WERI-Rb-1 (cell line): Measurements from ENCODE around the gene CNOT6.
"Not testable (repeated sequence)": the region's sequence is repeated elsewhere in the genome, so short reads cannot be mapped to it uniquely, and the experiment has no call there.

Experiments
- DNase-seq: peaks from one replicate; pipeline ENCODE4 v3.0.0-alpha.2; 2020
- H3K27ac ChIP-seq: fragments of 250-450 bp; sonication (Bioruptor Pico); 2 replicates; pipeline ENCODE4 v1.5.1; 2020; ENCODE audit warnings: mild to moderate bottlenecking, moderate library complexity
- H3K27me3 ChIP-seq: fragments of 250-450 bp; sonication (Bioruptor Pico); 2 replicates; pipeline ENCODE4 v1.5.1; 2021; ENCODE audit warnings: mild to moderate bottlenecking, low read depth, moderate library complexity; ENCODE audit not compliant: insufficient read depth, severe bottlenecking
- H3K36me3 ChIP-seq: fragments of 250-450 bp; sonication (Bioruptor Pico); 2 replicates; pipeline ENCODE4 v1.5.1; 2020; ENCODE audit warnings: mild to moderate bottlenecking, moderate library complexity
- H3K4me3 ChIP-seq: 2 replicates; pipeline ENCODE4 v1.5.1; 2011; ENCODE audit warnings: low read depth, mild to moderate bottlenecking, control low read depth, low read length
- H3K9me3 ChIP-seq: fragments of 250-450 bp; sonication (Bioruptor Pico); 2 replicates; pipeline ENCODE4 v1.5.1; 2021; ENCODE audit warnings: mild to moderate bottlenecking, moderate library complexity; ENCODE audit not compliant: severe bottlenecking
- CTCF ChIP-seq: IDR thresholded peaks from 2 replicates; pipeline ENCODE4 v1.5.1; 2011; ENCODE audit warnings: low read depth, mild to moderate bottlenecking, control low read depth, inconsistent platforms, low read length

Gene CNOT6

GRCh38 chr5:180499684-180500083 is 5.5 kb downstream of the CNOT6 start:
- Histone ChIP-seq H3K36me3 (peaks cover 13% of the 10 kb centered on the region), H3K27me3 (no peaks in the 10 kb centered on the region), H3K9me3 (no peaks in the 10 kb centered on the region), H3K27ac (no peak overlapping the region), H3K4me3 (no peak overlapping the region)
- no peak for DNase-seq
- no peak for TF ChIP-seq CTCF

GRCh38 chr5:180500300-180500699 is 6.1 kb downstream of the CNOT6 start:
- H3K9me3 ChIP-seq, H3K27me3 ChIP-seq, DNase-seq, H3K27ac ChIP-seq, H3K4me3 ChIP-seq: not testable (repeated sequence)
- peaks cover 13% of the 10 kb centered on the region for H3K36me3 ChIP-seq

GRCh38 chr5:180507661-180508060 is 13.5 kb downstream of the CNOT6 start:
- no peak overlapping the region for H3K4me3 ChIP-seq
- no peaks in the 10 kb centered on the region for H3K36me3 ChIP-seq
- no peak overlapping the region for H3K27ac ChIP-seq
- no peaks in the 10 kb centered on the region for H3K27me3 ChIP-seq
- DNase-seq, result no peak
- no peaks in the 10 kb centered on the region for H3K9me3 ChIP-seq
- no peak for TF ChIP-seq CTCF

- TF ChIP-seq CTCF, result no peak
- Histone ChIP-seq H3K27me3 (no peaks in the 10 kb centered on the region), H3K27ac (no peak overlapping the region), H3K9me3 (no peaks in the 10 kb centered on the region), H3K36me3 (no peaks in the 10 kb centered on the region), H3K4me3 (no peak overlapping the region)
- no peak for DNase-seq
These were observed 21.1 kb downstream of the CNOT6 start for GRCh38 chr5:180515294-180515693.

- H3K27me3 ChIP-seq, H3K36me3 ChIP-seq, H3K4me3 ChIP-seq, H3K9me3 ChIP-seq, DNase-seq, H3K27ac ChIP-seq: not testable (repeated sequence)
These were observed 21.8 kb downstream of the CNOT6 start for GRCh38 chr5:180515974-180516373.

- no peaks in the 10 kb centered on the region for H3K36me3 ChIP-seq
- no peak for TF ChIP-seq CTCF
- H3K27ac ChIP-seq, result no peak overlapping the region
- DNase-seq, result no peak
- H3K9me3 ChIP-seq, result no peaks in the 10 kb centered on the region
- H3K27me3 ChIP-seq, result no peaks in the 10 kb centered on the region
- H3K4me3 ChIP-seq, result no peak overlapping the region
These were observed 22.3 kb downstream of the CNOT6 start for GRCh38 chr5:180516440-180516839.

GRCh38 chr5:180519098-180519497 is 24.9 kb downstream of the CNOT6 start:
- H3K4me3 ChIP-seq, result no peak overlapping the region
- TF ChIP-seq CTCF, result no peak
- no peak overlapping the region for H3K27ac ChIP-seq
- no peak for DNase-seq
- H3K27me3 ChIP-seq, result no peaks in the 10 kb centered on the region
- no peaks in the 10 kb centered on the region for H3K36me3 ChIP-seq
- H3K9me3 ChIP-seq, result no peaks in the 10 kb centered on the region
